ENCODE data around the gene PDCD5.
"Not testable (repeated sequence)": the region's sequence is repeated elsewhere in the genome, so short reads cannot be mapped to it uniquely, and the experiment has no call there.

Gene PDCD5

GRCh38 chr19:32580353-32580900, 563 bp upstream of the PDCD5 start:
- DNase-seq, result no peak

- no peak for DNase-seq
Measured at GRCh38 chr19:32581705-32582179, 752 bp downstream of the PDCD5 start.

DNA sequence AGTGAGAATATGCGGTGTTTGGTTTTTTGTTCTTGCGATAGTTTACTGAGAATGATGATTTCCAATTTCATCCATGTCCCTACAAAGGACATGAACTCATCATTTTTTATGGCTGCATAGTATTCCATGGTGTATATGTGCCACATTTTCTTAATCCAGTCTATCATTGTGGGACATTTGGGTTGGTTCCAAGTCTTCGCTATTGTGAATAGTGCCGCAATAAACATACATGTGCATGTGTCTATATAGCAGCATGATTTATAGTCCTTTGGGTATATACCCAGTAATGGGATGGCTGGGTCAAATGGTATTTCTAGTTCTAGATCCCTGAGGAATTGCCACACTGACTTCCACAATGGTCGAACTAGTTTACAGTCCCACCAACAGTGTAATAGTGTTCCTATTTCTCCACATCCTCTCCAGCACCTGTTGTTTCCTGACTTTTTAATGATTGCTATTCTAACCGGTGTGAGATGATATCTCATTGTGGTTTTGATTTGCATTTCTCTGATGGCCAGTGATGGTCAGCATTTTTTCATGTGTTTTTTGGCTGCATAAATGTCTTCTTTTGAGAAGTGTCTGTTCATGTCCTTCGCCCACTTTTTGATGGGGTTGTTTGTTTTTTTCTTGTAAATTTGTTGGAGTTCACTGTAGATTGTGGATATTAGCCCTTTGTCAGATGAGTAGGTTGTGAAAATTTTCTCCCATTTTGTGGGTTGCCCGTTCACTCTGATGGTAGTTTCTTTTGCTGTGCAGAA, 6.9 kb downstream of the PDCD5 start:
- not testable (repeated sequence) for DNase-seq

- DNase-seq, result no peak
Measured at GRCh38 chr19:32594021-32594420, 13.0 kb downstream of the PDCD5 start.

DNA sequence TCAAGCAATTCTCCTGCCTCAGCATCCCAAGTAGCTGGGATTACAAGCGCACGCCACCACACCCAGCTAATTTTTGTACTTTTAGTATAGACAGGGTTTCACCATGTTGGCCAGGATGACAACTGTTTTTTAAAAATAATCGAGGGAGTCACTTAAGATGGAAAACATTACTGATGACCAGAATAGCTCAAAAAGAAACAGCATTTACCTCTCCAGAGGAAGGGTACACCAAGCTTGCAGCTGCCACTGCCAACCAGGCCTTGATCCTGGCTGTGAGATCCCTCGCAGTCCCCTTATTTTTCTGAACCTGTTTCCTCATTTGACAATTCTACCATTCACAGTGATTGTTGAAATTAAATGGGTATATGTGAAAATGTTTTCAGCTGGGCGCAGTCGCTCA, 14.5 kb downstream of the PDCD5 start:
- DNase-seq, result no peak

DNA sequence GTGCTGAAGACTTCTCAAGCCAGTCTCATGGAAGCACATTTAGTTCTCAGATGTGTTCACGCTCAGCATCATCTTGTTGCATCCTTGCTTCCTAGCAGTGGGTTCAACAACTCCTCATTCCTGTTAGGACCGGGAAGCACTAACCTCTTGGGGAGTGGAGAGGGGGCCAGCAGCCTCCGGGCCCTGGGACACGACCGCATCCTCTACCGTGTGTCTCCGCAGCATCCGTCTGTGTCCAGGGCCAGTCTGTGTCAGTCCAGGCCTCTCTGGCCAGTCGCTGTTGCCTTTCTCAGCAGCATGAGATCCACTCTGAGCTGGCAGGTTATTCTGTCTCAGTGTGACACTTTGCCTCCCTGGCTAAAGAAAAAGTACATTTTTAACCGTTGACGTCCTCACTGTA, 17.0 kb downstream of the PDCD5 start:
- DNase-seq, result no peak

- DNase-seq, result no peak
Measured at GRCh38 chr19:32599258-32599657, 18.3 kb downstream of the PDCD5 start.

GRCh38 chr19:32599736-32600157, 18.8 kb downstream of the PDCD5 start:
- DNase-seq, result peak; percentile 64

- DNase-seq, result no peak
Measured at GRCh38 chr19:32603961-32604360, 23.0 kb downstream of the PDCD5 start.

- DNase-seq, result no peak
Measured at GRCh38 chr19:32605544-32605943, 24.6 kb downstream of the PDCD5 start.

GRCh38 chr19:32606289-32606688, 25.3 kb downstream of the PDCD5 start:
- no peak for DNase-seq

- no peak for DNase-seq
Measured at GRCh38 chr19:32607479-32607878, 26.5 kb downstream of the PDCD5 start.

DNA sequence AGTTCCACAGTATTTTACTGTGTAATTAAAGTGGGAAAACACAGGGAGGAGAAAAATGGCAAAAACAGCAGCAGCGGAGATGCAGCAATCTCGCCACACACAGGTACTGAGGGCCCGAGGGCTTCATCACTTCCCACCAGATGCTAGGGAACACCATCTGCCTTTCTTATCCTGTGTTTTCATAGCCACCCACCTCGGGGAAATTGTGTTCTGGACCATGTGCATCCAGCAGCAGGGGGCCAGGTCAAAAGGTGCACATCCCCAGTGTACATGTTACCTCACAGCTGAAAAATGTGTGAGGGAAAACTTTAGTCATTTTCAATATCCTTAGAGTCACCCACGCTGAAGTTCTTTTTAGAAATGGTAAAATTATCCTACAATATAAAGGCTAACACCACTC, 30.2 kb downstream of the PDCD5 start:
- no peak for DNase-seq

DNA sequence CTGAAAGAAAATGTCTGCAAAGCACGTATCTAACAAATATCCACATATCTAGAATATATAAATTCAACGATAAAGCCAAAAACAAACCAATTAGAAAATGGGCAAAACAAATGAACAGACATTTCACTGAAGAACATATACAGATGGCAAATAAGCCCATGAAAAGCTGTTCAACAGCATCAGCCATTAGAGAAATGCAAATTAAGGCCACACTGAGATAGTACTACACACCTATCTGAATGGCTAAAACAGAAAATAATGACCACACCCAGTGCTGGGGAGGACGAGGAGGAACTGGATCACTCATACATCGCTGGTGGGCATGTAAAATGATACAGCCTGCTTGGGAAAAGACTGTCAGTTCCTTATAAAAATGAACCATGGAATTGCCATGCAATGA, 32.0 kb downstream of the PDCD5 start:
- DNase-seq, result no peak

- DNase-seq, result no peak
Measured at GRCh38 chr19:32614916-32615315, 33.9 kb downstream of the PDCD5 start.

DNA sequence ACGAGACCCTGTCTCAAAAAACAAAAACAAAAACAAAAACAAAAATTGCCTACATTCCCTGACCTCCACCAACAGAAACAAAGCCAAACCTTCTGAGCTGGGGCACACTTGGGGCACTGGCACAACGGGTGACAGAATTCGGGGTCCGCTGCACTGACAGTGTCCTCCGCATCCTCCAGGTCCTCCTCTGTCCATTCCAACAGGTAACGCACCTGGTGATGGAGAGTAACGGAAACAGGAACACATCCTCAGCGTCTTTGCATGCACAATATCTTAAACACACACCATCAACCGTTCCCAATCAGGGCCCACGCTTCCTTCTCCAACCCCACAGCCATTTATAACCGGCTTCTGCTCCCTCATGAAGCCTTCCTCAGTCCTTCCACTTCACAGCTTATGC, 34.6 kb downstream of the PDCD5 start:
- no peak for DNase-seq

- DNase-seq, result no peak
Measured at GRCh38 chr19:32619051-32619685, 38.2 kb downstream of the PDCD5 start.

GRCh38 chr19:32622002-32622401, 41.0 kb downstream of the PDCD5 start:
- no peak for DNase-seq

DNA sequence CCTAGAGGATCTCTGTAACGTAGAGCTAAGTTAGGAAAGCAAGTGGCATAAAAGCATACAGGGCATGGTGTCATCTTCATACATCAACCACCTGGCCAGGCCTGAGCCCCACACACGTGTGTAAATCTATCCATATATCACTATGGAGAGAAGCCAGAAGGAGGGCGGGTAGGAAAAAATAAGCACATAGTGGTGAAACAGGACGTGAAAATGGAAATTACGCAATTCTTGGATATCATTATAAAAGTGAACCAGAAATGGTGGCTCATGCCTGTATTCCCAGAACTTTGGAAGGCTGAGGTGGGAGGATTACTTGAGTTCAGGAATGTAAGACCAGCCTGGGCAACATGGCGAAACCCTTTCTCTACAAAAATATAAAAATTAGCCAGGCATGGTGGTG, 43.4 kb downstream of the PDCD5 start:
- DNase-seq, result no peak

- DNase-seq, result no peak
Measured at GRCh38 chr19:32626969-32627368, 46.0 kb downstream of the PDCD5 start.

GRCh38 chr19:32627714-32628270, 46.8 kb downstream of the PDCD5 start:
- no peak for DNase-seq

DNA sequence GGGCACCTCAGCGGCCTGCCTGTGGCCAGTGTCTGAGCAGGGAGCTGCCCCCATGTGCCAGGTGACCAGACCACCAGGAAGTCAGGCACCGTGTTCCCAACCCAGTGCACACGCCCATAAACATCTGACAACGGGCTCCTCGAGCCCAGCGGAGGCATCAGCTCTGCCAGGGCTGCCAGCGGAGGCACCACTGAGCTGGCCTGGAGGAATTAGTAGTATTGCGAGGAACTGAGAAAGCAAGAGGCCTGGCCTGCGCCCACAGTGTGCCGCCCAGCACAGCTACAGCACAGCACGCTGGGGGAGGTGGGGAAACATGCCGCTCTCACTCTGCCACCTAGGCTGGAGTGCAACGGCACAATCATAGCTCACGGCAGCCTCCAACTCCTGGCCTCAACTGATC, 49.3 kb downstream of the PDCD5 start:
- DNase-seq, result no peak

DNA sequence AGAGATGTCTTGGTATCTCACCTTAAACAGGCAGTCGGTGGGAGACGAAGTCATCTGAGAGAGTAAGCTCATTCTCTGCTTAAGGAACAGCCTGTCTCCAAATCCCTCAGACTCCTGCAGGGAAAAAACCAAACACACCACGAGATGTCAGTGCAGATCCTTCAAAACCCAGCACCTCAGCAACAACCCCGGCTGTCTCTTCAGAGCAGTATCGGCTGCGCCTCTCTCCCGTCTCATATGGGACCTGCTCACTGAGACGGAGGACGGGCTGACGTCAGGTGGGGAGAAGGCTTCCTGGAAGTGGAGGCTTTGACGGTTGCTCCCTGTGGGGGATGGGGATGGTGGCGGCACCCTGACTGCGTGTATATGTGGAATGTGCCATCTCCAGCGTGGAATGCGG, 50.4 kb downstream of the PDCD5 start:
- no peak for DNase-seq
